Lower leg skin (tissue), 3 donors: ENCODE measurements around the gene PCDH17.

Experiments
- CTCF ChIP-seq, 3 donors: fragments of 450-650 bp; IDR thresholded peaks; one replicate each; pipeline ENCODE4 v1.5.1; 2016; ENCODE audit warnings: antibody characterized with exemption in 3 of 3, mild to moderate bottlenecking in 3 of 3, moderate library complexity in 2 of 3
- POLR2A ChIP-seq, 2 donors: fragments of 450-650 bp; IDR thresholded peaks; one replicate each; pipeline ENCODE4 v1.6.1; 2016 to 2017; ENCODE audit warnings: antibody characterized with exemption in 2 of 2, mild to moderate bottlenecking in 1 of 2, moderate library complexity in 1 of 2

DNA sequence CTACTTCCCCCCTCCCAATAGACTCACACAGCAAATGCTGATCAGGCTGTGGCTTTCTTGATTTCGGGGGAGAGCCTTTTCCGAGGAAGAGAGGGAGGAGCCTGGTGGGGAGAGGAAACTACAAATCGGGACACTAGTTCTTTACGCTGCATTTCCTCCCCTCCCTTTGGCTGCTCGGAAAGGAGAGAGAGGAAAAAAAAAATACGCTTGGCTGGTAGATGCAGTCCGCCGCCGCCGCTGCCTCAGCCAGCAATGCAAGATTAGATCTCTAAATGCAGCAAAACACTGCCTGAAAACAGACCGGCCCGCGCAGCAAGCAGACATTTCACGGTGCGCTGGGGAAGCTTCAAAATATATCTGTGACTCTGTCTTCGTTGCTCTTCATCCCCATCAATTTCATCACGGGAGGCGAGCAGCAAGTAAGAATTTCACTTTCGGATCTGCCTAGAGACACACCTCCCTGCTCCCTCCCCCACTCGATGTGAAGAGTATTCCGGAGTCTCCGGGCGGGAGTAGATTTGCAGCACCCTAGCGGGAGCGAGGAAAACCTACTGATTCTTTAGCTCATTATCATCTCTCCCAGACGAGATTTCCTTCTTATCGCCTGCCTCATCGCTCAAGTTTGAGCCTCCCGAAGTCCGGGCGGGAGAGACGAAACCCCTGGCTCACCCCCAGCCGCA, at the start of gene PCDH17:
- TF ChIP-seq CTCF (IDR thresholded peaks at IDR 0.05) (no peak), POLR2A (IDR thresholded peaks at IDR 0.05) (no peak)
